SIG-M5 treated with dmso at 0.1 percent for 504 hours (cell line): ENCODE results near the gene PDE7B.
A peak's percentile ranks its signal among the peaks of the same experiment; 100 is the strongest.

ENCODE experiments used
- DNase-seq: peaks from one replicate; lab custom pipeline; 2025; ENCODE audit not compliant: unreplicated experiment; lab: John Stamatoyannopoulos, UW

Gene PDE7B

DNA sequence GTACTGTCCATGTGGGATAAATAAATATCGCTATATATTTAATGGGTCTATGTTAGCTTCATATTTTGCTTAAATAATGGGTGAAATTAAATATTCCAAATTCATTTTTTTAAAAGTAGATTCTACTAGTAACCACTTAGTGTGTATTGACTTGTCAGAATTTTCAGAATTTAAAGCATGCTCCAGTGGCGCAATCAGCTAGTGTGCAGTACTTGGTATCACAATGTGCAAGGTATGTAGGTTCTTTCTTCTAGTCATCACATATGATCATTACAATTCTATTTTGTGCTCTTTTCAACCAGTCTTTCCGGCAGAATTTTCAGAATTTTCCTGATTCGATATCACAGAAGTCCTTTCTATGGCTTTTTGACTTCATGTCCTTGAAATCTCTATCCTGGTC is 32.6 kb downstream of the PDE7B start:
- no peak for DNase-seq

DNA sequence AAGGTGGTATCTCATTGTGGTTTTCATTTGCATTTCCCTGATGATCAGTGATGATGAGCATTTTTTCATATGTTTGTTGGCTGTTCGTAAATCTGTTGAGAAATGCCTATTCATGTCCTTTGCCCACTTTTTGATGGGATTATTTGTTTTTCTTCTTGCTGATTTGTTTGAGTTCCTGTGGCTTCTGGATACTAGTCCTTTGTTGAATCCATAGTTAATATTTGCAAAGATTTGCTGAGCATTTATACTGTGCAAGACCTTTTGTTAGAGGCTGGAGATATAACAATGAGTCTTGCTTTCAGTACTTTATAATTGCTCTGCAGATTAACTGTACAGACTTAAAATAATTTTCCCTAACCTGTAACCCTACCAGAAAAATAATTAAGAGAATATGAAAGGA is 35.6 kb downstream of the PDE7B start:
- DNase-seq: no peak

- DNase-seq: no peak
Observed at GRCh38 chr6:135888818-135889217, 37.3 kb downstream of the PDE7B start.

GRCh38 chr6:135890876-135891275 is 39.4 kb downstream of the PDE7B start:
- DNase-seq: no peak

- DNase-seq: no peak
Observed at GRCh38 chr6:135891710-135892109, 40.2 kb downstream of the PDE7B start.

GRCh38 chr6:135895231-135895911 is 43.9 kb downstream of the PDE7B start:
- no peak for DNase-seq

DNA sequence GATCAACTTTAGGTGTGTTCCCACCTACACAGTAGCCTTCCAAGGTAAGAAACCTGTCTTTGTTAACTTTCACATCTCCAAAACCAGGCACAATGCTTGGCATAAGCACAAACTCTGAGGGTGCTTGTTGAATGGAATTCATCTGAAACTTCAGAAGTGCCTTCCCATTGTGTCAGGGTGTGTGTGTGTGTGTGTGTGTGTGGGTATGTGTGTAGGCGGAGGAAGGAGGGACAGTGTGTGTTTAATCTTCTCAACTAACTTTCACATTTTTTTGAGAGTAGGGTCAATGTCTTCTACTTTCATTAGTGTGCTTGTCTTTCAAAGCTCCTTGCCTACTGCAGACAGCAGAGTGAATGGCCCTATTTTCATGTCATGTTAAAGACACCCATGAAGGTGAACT is 45.6 kb downstream of the PDE7B start:
- no peak for DNase-seq

GRCh38 chr6:135901774-135902524 is 50.4 kb downstream of the PDE7B start:
- DNase-seq: no peak

- no peak for DNase-seq
Observed at GRCh38 chr6:135902756-135903331, 51.3 kb downstream of the PDE7B start.

DNA sequence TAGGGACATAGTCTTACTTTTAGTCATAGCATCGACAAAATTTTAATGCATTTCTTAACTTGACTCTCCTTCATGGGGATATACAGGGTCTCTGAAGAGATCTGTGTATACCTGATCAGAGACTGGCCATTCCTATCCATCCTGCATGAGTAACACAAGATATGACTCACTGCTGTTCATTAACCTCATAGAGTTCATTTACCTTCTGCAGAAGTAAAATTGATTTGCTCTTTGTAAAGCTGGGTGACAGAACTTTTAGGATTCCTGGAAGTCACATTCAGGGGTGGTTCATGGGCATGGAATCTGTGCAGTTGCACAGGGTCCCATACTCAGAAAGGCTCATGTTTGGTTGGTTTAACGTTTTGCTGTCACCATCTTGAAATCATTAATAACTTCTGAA is 53.2 kb downstream of the PDE7B start:
- DNase-seq: no peak

- DNase-seq: no peak
Observed at GRCh38 chr6:135905604-135906300, 54.3 kb downstream of the PDE7B start.

DNA sequence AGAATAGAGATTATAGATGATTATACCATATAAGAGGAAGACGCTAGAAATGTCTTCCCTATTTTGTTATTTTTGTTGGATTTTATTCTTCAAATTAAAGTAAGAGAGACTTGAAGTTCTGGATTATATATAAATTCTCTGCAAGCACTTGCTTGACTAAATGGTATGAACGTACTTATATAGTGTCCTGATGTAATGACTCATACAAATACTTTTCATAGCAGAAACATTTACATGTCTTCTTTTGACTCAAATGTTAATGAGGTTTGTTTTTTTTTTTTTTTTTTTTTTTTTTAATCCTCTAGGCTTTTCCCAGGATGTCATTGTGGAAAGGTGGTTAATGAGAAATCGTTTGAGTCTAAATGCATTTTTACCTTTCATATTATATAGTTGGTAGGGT is 55.0 kb downstream of the PDE7B start:
- DNase-seq: no peak

- DNase-seq: no peak
Observed at GRCh38 chr6:135906972-135907465, 55.5 kb downstream of the PDE7B start.

DNA sequence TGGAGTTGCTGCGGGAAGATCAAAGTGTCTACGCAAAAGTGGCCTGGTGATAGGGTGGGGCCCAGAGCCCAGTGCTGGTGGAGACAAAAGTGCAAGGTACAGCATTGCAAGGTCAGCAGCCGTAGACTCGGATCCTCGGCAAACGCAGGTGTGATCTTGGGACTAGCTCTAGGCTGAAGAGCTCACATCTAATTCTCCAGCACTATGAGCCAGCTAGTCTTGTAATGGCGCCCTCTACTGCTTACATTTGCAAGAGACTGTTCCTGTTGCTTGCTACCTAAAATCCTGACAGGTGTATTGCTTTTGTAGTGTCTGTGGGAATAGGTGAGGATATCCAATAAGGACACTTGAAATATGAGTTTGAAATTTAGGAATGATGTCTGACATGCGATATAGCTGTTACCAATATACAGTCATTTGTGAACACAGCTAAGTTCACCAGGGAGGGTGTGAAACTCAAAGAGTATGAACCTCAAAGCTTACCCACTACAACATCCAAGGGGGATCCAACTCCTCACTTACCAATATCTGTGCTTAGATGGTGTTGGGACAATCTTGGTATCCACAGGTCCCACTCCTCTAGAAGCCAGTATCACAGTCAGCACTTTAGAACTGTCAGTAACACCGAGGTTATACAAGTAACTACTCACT is 58.4 kb downstream of the PDE7B start:
- peak; percentile 63 for DNase-seq

- DNase-seq: no peak
Observed at GRCh38 chr6:135910790-135911618, 59.5 kb downstream of the PDE7B start.

- DNase-seq: no peak
Observed at GRCh38 chr6:135913785-135914184, 62.3 kb downstream of the PDE7B start.

DNA sequence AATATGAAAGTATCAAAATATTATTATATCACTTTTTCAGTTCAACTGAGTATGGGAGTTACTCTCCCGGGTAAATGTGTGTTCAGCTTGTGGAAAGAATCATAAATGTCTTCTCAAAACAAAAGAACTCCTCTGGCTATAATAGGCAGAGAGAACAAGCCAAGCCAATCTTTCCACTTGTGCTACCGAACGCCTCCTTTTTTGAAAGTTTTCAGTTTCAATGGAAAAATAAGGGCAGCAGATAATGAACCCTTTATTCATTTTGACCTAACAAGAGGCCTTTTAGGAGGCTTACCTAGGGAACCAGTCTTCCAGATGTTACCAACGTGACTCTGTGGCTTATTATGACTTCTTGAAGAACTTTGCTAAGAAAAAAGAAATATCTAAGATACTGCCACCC is 67.5 kb downstream of the PDE7B start:
- DNase-seq: no peak

GRCh38 chr6:135920689-135921088 is 69.2 kb downstream of the PDE7B start:
- DNase-seq: no peak

DNA sequence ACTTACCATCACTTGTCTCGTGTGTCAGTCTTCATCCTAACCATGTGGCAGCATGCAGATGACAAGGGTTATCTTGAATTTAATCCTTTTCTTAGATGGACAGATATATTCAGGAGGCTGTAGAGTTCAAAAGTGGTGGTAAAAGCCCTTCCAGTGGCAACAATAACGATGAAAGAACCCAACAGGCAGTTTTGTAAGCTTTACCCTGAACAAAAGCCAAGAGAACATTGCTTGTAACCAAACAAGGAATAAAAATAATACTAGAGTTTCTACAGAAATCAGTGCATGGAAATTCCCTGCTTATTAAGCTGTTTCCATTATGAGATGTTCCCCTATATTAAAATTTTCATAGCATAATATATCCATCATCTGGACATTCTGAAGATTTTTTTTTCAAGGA is 69.7 kb downstream of the PDE7B start:
- no peak for DNase-seq

GRCh38 chr6:135922174-135922573 is 70.7 kb downstream of the PDE7B start:
- peak; percentile 13 for DNase-seq
